Stimulated activated CD4-positive, alpha-beta T cell treated with anti-CD3 and anti-CD28 coated beads, TNF-alpha, amount 100 ng/mL, for 48 hours (primary cell): ENCODE measurements around the gene REELD1.

ENCODE experiments used
- DNase-seq, 3 donors: peaks; one replicate each; pipeline ENCODE4 v3.0.0-alpha.2; 2020; ENCODE audit warnings: low read depth in 3 of 3

The REELD1 gene

DNA sequence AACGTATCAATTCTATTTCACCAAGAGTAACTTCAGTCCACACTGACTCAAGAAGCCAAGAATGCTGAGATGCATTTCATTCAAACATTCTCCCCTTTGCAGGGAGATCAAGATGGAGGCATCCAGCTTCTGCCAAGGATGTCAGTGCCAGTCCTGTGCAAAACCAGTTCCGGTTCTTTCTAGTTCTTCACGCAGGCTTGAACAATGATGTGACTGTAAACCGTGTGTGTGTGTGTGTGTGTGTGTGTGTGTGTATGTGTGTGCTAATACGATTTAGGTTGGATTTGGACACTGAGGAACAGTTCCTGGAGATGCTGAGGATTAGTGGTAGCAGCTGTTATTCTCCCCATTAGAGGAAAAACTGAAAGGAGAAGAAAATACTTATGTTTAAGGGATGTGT is at the start of gene REELD1:
TSS of gene REELD1 (plus strand) at position 301 of the 400 bp plus-strand sequence. CDS start 2,415 bp downstream, outside the sequence.
- DNase-seq: no peak

DNA sequence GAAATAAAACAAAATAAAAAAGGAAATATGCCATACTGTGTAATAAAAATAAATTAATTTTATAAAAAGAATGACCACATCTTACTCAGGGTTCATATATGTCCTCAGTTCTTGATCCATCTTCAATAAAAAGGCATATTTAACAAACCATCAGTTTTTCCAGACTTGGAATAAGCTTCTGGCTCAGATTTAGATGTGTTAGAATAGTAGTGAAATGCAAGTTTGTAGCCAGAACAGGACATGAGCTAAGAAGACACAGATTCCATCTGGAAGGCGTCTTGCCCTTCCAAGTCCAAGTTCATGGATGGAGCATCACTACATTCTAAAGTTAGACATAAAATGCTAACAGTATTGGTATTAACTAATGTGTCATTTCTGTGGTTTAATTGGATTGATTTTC is 49.1 kb upstream of the REELD1 start:
- DNase-seq: no peak

DNA sequence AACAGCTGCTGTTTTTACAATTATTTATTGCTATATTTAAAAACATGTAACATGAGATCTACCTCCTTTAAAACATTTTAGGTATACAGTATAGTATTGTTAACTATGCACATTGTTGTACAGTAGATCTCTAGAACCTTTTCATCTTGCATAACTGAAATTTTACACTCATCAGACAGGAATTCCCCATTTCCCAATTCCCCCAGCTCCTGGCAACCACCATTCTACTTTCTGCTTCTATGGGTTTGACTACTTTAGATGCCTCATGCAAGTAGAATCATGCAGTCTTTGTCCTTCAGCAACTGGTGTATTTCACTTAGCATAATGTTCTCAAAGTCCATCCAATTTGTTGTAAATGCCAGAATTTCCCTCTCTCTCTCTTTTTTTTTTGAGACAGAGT is 48.5 kb upstream of the REELD1 start:
- no peak for DNase-seq

DNA sequence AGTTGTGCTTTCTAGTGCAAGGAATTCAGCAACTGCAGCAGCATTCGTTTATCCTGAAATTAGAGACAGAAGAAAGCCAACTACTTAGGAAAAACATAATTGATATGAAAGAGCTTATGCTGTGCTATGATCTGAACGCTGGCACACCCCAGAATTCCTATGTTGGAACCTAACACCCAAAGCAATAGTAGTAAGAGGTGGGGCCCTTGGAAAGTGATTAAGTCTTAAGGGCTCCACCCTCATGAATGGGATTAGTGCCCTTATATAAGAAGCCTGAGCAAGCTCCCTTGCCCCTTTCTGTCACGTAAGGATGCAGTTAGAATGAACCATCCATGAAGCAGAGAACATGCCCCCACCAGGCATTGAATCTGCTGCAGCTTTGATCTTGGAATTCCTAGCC is 44.2 kb upstream of the REELD1 start:
- DNase-seq: no peak

DNA sequence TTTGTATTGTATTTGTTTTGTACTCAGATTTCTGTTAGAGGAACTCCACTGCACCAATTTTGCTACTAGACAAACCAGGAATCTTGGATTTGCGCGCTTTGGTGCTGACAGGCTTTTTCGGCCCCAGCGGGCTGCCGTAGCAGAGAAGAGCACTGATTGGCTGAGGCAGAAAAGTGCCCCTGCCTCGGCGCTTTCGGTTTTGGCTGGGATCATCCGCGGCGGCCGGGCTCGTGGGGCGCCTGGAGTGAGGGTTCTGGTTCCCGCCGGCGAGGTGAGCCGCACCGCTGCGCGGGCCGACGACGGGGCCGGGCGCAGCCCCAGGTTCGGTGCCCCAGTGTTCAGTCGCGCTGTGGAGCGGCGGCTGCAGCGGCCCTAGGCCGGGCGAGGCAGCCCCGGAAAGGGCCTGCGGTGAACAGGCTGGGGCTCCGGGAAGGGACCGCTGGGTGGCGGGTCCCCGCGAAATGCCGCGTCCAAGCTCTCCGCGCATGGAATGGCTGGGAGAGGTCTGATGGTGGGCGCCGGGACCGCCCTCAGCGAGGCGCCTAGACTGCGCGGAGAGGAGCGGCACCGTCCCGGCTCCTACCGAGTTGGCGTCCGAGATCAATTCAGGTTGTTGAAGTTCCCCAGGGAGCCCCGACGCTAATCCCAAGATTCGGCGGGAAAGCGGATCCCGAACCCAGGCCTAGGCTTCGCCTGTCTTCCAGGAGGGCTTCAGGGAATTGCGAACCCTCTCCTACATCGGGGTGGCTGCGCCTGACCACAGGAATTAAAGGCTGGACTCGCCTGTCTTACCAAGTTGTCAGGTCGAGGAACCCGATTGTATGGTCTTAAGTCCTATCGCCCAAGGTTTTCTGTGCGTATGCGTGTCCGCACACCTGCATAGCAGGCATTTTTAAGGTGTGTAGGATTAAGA is 38.5 kb upstream of the REELD1 start, which contains the start of gene LSM6:
TSS of gene LSM6 (plus strand) at position 178 of the 913 bp plus-strand sequence. CDS start 7,204 bp downstream, outside the sequence.
- DNase-seq: peak; percentile 70 to 74 (median 72)

DNA sequence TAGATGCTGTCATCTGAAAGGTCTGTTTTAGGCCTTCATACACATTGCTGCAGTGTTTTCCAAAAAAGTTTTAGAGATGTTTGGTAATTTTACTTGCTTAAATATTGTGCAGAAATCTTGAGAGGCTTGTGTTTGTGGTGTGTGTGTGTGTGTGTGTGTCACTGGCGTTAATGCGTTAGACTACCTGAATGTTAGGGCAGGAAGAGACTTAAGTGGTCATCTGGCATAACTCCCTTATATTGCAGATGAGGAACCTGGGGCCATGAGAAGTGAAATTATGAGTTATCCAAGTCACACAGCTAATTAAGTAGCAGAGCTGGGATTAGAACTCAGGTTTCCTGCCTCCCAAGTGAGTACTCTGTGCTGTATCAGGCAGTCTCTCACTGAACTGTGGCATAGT is 37.4 kb upstream of the REELD1 start:
- DNase-seq: no peak

DNA sequence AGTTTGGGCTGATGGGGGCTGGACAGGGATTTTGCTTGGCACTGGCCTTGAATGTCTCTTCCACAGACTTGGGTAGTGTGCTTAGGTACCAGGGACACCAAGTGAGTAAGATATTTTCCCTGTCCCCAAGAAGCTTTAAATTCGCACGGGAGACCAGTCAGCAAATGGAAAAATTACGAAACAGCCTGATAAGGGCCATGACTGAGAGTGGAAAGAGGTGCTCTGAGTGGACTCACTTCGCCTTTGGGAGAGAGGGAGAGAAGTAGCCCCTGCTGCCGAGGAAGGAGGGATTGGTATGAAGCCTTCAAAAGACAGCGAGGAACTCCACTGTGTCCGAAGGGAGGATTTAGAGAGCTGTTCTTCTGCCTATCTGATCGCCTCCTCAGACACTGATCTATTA is 36.2 kb upstream of the REELD1 start:
- no peak for DNase-seq

DNA sequence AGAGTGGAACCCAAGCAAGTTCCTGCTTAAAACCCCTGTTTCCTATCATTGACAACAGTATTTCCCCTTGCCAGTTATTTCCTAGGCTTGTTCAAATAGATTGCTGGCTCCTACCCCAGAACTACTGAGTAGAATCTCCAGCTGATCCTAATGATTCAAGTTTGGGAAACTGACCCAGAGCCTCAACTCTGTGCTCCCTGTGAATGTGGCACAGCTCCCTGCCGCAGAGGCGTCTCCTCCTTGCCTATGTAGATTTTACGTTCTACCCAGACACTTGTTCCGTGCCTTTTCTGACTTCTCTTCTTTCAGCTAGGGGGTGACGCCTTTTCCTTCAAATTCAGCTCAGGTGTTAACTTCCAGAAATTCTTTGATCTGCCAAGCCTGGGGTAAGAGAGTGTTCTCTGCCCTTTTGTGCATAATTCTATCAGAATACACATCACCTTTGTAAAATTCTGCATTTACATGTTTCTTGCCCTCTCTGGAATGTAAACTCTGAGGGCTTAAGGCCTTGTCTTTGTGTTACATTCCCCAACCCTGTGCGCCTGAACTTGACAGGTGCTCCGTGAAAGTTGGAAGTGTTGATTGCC is 34.5 kb upstream of the REELD1 start:
- no peak for DNase-seq

DNA sequence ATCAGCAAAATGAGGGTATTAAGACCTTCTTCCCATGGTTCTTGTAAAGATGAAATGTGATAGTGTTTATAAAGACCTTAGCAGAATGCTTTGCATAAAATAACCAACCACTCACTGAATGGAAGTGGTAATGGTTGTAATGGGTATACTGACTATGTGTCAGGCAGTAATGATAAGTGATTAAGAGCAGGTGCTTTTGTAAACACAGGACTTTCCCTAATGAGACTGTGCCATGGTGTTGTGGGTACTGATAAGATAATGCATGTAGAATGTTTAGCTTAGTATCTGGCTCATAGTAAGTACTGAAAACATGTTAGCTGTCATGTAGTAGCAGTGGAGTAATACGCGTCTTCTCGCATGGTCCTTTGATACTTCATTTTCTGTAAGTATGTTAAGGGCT is 31.9 kb upstream of the REELD1 start:
- no peak for DNase-seq

DNA sequence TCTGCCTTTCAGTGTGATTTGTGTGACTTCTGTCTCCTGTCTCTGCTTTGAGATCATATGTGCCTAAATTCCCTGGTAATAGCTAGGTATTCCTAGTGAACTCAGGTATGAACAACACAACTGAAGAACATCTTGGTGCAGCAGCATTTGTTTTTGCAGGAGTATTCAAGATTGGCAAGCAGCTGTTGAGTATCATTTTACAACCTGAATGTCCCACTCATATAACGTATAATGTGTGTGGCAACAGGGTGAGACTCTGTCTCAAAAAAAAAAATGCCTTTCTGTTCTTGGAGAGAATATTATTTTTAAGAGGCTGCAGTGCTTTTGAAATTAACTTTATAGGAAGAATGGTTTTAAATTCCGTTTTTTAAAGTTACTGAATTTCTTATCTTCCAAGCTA is 31.1 kb upstream of the REELD1 start:
- DNase-seq: no peak

DNA sequence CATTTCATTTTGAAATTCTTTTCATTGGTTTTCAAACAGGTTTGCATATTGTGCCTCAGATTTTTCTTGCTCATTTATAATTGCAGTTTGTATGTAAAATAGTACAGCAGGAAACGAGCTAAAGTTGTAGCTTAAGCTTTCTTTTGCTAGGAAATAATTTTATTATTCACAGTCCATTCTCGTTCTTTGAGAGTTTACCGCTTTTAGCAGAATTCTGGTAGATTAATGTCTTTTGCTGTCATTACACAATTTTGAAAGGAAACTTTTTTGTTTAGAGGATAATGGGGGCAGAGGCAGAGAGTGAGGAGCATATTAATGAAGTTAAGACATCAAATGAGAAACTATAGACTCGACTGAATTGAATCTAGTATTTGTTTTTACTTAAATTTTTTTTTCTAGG is 28.3 kb upstream of the REELD1 start:
- no peak for DNase-seq

DNA sequence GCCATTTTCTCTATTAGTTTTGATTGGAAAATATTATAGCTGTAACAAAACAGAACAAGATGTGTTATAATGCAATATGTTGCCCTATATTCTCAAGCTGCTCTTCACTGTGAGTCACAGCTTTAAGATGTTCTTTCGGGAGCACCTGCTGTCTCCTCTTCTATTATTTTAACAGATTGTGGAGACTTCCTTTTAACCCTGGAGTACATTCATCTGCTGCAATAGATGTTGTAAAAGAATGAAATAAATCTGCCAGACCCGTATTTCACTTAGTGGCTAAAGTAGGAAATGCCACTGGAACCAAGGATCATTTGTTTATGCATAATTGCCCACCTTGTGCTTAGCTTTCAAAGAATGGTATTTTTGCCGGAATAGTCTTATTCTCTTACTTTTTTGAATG is 27.7 kb upstream of the REELD1 start:
- DNase-seq: no peak

DNA sequence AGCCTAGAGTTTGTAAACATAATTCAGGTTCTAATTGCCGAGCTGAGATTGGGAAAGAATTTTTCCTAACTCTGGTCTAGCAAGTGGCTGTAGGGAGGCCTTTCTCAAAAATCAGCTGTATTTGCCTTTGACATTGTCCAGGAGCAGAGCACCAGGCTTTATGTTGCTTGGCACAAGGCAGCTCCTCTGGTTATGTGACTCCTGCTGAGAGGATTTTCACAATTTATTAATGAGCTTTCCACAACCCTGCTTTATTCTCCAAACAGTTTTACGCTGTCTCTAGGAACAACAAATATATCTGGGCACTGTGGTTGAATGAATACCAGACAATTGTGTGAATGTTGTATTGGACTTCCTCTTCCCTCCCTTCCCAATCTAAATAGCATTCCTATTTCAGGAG is 23.9 kb upstream of the REELD1 start:
- DNase-seq: no peak

DNA sequence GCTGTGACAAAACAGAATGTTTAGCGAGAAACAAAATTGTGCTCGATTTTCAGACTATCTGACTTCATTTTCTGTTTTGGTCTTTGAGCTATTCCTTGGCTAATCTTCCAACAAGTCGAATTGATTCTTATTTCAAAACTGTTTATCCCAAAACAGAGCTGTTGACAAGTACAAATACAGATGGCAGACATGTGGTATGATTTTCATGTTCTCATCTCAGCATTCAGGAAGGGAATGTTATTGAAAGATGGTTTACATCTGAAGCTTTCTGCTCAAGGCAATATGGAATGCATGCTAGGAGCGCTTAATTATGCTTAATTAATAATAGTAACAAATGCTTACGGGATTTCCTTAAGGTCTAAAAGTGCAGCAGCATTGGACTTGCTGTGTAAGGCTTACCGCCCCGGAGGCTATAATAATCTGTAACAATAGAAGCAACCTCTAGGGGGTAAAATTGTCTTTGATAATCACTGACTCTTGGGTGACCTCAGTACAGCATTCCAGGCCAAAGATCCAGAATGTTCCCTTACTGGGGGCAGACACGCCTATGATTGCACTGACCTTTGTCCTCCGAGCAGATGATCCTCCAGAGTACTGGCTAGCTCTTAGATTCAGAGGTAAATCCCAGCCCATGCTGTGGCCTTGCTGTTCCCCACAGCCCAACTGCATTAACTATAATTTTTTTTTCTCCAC is 22.4 kb upstream of the REELD1 start:
- DNase-seq: no peak

DNA sequence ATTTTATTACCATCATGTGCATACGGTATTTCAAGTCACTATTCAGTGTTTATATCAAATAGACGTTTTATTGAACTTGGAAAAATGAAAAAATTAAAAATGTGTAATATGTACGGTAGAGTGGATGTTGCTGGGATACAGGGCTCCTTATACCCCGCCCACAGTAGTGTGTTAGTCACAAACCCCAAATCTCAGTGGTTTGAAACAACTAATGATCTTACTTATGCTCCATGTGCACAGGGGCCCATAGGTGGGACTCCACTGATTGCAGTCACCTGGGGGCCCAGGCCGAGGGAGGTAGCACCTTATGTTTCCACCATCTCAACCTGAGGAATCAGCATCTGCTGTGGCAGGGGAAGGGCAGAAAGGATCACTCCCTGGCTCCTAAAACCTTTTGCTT is 20.7 kb upstream of the REELD1 start:
- no peak for DNase-seq

DNA sequence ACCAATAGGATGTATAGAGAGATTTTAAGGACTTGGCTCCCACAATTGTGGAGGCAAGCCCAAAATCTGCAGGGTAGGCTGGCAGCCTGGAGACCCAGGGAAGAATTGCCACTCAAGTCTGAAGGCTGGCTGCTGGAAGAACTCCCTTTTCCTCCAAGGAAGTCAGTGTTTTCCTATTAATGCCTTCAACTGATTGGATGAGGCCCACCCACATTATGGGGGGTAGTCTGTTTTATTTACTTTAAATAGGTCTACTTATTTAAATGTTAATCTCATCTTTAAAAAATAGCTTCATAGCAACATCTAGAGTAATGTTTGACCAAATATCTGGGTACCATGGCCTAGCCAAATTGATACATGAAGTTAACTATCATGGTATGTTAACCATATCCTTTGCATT is 20.1 kb upstream of the REELD1 start:
- no peak for DNase-seq

DNA sequence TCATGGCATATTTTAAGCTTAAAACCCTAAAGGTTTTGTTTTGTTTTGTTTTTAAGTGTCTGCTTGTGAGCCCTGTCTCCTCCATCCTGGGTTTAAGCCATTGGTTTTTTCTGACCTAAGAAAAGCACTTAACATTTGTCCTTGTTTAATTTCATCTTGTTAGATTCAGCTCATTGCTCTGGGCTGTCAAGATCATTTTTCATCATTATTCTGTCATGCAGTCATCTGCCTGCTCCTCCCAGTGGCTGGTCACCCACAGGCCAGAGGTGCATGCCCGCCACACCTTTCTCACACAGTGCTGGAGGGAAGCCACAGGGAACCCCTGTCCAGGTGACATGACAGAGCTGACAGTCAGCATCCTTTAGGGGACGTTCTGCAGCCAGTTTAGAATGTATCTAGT is 11.7 kb upstream of the REELD1 start:
- no peak for DNase-seq

DNA sequence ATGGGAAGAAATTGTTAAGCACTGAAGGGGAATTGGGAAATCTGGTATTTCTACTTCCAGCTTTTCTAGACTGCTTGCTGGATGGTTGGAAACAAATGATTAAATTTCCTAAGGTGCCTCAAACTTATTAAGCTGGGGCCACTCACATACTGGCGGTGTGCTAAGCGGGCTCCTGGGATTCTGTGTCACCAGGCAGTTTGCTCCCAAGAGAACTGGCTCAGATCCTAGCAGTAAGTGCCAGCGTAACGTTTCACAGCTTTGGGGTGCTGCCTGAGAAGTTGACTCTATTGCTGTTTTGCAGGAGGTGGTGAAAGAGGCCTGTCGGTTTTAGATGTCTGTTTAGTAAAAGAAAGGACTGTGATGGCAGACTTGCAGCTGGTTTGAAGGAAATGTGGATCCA is 6.9 kb upstream of the REELD1 start:
- DNase-seq: no peak

DNA sequence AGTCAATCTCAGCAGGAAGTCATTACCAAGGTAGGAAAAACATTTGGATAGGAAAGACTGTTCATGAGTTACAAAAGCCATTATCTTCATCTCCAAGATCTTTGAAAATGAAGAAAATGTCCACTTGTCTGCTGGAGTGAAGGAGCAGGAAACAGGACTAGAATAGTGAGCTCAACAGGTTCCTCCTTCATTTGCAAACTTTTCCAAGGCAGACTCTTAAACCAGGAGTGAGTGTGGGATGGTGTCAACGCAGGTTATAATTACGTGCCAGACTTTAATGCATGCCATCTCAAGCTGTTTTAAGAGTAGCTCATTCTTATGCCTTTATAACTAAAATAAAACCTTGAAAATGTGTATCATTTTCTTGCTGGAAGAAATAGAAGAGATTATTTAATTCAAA is 3.4 kb upstream of the REELD1 start:
- no peak for DNase-seq

DNA sequence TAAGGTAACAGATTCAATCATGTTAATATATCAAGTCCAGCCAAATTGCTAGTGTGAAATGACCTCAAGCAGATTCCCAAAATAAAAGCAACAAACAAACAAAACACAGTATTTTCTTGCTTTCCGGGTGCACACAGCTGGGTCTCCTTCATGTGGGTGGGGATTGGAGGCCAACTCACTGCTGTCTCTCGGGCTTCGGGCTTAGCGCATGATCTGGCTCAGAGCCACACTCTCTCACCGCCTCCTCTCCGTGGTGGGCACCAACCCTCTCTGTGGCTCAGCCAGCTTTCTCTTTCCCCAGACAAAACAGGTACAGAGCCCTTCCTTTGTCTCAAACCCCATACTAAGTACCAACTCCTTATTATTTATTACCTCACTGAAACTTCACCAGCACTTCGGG is 2.9 kb upstream of the REELD1 start:
- no peak for DNase-seq

DNA sequence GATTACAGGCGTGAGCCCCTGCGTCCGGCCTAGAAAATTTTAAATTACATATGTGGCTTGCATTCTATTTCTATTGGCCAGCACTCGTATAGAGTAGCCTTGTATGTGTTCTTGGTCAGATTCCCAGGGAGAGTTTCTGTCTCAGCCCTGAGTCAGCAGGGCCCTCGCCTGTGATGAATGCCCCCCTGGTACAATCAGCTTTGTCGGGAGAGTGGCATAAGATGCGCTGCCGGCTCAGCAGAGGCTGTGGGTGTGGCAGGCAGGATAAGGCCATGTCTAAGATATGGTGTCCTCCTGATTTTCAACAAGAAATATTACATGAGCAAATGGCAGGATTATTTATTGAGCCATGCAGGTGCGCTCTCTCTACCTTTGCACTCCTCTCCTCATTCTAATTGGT is 1.6 kb upstream of the REELD1 start:
- DNase-seq: no peak

DNA sequence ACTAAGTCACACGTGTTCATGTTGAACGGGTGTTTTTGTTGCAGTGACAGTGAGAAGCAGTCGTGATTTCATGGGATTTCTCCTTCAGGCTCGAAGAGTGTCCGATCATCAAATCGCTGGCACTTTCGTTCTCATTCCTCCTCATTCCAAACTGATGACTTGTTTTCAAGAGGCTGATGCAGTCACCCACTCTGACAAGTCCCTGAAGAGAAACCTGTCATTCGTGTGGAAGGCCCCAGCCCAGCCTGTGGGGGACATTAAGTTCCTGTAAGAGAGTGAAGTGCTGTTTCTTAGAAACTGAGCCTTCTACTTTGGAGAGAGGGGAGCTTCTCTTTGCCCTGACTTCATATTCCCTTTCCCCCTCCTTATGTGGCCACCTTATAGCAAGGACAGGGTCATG is 8.0 kb downstream of the REELD1 start:
- DNase-seq: no peak
